ENCODE data around the gene ZSCAN26. TPM values are rescaled to one million over a fixed set of nuclear protein-coding genes. Genes with fewer than 3 reads are reported as not detected.
"Not testable (repeated sequence)": the region's sequence is repeated elsewhere in the genome, so short reads cannot be mapped to it uniquely, and the experiment has no call there.

Gene ZSCAN26
- total and polyA plus RNA-seq, 12 donors = 7.2 to 27.3 (median 18.3) TPM

DNA sequence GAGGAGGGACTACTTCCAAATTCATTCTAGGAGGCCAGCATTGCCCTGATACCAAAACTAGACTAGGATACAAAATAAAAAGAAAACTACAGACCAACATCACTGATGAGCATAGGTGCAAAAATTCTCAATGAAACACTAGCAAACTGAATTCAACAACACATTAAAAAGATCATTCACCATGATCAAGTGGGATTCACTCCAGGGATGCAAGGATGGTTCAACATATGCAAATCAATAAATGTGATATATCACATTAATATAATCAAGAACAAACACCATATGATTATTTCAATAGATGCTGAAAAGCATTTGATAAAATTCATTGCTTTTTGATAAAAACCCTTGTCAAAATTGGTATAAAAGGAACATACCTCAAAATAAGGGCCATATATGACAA is 24.6 kb downstream of the ZSCAN26 start:
- no peak for DNase-seq
- intact Hi-C loops (cut with DNase I) = no loop called here
- TF ChIP-seq, protein P1, sequence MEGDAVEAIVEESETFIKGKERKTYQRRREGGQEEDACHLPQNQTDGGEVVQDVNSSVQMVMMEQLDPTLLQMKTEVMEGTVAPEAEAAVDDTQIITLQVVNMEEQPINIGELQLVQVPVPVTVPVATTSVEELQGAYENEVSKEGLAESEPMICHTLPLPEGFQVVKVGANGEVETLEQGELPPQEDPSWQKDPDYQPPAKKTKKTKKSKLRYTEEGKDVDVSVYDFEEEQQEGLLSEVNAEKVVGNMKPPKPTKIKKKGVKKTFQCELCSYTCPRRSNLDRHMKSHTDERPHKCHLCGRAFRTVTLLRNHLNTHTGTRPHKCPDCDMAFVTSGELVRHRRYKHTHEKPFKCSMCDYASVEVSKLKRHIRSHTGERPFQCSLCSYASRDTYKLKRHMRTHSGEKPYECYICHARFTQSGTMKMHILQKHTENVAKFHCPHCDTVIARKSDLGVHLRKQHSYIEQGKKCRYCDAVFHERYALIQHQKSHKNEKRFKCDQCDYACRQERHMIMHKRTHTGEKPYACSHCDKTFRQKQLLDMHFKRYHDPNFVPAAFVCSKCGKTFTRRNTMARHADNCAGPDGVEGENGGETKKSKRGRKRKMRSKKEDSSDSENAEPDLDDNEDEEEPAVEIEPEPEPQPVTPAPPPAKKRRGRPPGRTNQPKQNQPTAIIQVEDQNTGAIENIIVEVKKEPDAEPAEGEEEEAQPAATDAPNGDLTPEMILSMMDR (IDR thresholded peaks at IDR 0.05) = no peak
- no peak for TF ChIP-seq POLR2A (IDR thresholded peaks at IDR 0.05)
- Histone ChIP-seq H3K4me3 (no peak overlapping the region), H3K9me3 (replicated peaks in 1 of 3) (no peaks in the 10 kb centered on the region), H3K27me3 (no peaks in the 10 kb centered on the region), H3K36me3 (replicated peaks in 1 of 2) (peaks cover 0 to 11% of the 10 kb centered on the region in 2 donors), H3K4me1 (replicated peaks in 1 of 2) (no peaks in the 10 kb centered on the region), H3K27ac (no peak overlapping the region)

DNA sequence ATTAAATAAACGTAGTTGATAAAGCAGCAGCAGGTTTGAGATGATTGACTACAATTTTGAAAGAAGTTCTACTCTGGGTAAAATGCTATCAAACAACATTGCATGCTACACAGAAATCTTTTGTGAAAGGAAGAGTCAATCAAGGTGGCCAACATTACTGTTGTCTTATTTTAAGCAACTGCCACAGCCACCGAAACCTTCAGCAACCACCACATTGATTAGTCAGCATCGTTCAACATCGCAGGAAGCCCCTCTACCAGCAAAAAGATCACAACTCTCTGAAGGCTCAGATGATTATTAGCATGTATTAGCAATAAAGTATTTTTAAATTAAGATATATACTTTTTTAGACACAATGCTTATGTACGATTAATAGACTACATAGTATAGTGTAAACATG is 28.4 kb downstream of the ZSCAN26 start:
- H3K27me3 ChIP-seq = no peaks in the 10 kb centered on the region
- DNase-seq = no peak
- H3K36me3 ChIP-seq (replicated peaks in 1 of 2) = peaks cover 0 to 7% of the 10 kb centered on the region in 2 donors
- H3K4me3 ChIP-seq = no peak overlapping the region
- WGBS, 4 donors = 87 to 97% (median 95%) methylated on average over 5 of the region's 5 CpGs
- TF ChIP-seq, protein P1 (IDR thresholded peaks at IDR 0.05) = no peak
- no peak for TF ChIP-seq POLR2A (IDR thresholded peaks at IDR 0.05)
- no peaks in the 10 kb centered on the region for H3K4me1 ChIP-seq (replicated peaks in 1 of 2)
- intact Hi-C loops (cut with DNase I) = no loop called here
- no peak overlapping the region for H3K27ac ChIP-seq
- H3K9me3 ChIP-seq (replicated peaks in 1 of 3) = no peaks in the 10 kb centered on the region

DNA sequence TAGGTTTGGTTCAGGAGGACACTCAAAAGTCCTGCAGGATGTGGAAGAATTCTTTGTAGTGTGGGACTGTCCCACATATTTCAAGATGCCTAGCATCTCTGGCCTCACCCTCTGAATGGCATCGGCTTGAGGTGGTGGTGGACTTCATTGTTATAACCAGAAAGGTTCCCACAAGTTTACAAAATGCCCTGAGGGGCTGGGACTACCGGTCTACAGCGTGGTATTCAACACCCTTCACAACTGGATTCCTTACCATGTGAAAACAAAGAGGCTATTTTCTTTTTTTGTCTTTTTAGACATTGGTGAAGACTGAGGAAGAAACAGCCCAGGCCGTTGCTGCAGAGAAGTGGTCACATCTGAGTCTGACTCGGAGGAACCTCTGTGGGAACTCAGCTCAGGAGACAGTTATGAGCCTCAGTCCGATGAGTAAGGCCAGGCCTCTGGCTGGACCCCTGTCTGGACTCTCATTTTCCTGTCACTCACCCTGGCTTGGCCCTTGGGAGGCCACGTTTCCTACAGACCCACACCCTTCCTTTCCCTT is 29.6 kb downstream of the ZSCAN26 start:
- no peak overlapping the region for H3K4me3 ChIP-seq
- no peaks in the 10 kb centered on the region for H3K9me3 ChIP-seq (replicated peaks in 1 of 3)
- intact Hi-C loops (cut with DNase I) = no loop called here
- no peaks in the 10 kb centered on the region for H3K4me1 ChIP-seq (replicated peaks in 1 of 2)
- no peak for DNase-seq
- H3K36me3 ChIP-seq (replicated peaks in 1 of 2) = peaks cover 0 to 7% of the 10 kb centered on the region in 2 donors
- no peaks in the 10 kb centered on the region for H3K27me3 ChIP-seq
- WGBS, 4 donors = 76 to 96% (median 93%) methylated on average over 7 of the region's 7 CpGs
- TF ChIP-seq POLR2A (IDR thresholded peaks at IDR 0.05) = no peak
- TF ChIP-seq, protein P1 (IDR thresholded peaks at IDR 0.05) = no peak
- no peak overlapping the region for H3K27ac ChIP-seq

DNA sequence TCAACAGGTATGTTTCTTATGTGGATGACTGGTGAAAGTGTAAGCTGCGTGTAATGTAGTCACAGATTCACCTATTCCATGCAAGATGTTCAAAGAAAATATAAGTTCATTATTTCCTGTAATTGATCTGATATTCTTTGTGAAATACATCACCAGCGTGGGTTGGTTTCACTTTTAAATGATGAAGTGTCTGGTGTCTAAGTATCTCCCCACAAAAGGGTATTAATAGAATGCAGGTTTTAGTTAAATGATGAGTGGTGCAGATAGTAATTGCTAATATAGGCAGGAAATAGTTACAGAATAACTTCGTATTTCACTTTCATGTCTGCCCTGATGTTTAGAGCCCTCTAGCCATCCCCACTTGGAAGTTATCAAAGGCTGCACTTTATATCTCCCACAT is 36.6 kb downstream of the ZSCAN26 start:
- Histone ChIP-seq H3K27me3 (no peaks in the 10 kb centered on the region), H3K36me3 (replicated peaks in 1 of 2) (no peaks in the 10 kb centered on the region), H3K4me3 (no peak overlapping the region), H3K27ac (no peak overlapping the region), H3K9me3 (replicated peaks in 1 of 3) (no peaks in the 10 kb centered on the region), H3K4me1 (replicated peaks in 1 of 2) (no peaks in the 10 kb centered on the region)
- intact Hi-C loops (cut with DNase I) = no loop called here
- 89 to 92% (median 92%) methylated on average over 3 of the region's 3 CpGs for WGBS, 4 donors
- no peak for DNase-seq
- TF ChIP-seq, protein P1 (IDR thresholded peaks at IDR 0.05) = no peak
- TF ChIP-seq POLR2A (IDR thresholded peaks at IDR 0.05) = no peak

DNA sequence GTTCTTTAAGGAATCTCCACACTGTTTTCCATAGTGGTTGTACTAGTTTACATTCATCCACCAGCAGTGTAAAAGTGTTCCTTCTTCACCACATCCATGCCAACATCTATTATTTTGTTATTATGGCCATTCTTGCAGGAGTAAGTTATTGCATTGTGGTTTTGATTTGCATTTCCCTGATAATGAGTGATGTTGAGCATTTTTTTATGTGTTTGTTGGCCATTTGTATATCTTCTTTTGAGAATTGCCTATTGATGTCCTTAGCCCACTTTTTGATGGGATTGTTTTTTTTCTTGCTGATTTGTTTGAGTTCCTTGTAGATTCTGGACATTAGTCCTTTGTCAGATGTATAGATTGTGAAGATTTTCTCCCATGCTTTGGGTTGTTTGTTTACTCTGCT is 39.4 kb downstream of the ZSCAN26 start:
- H3K36me3 ChIP-seq (replicated peaks in 1 of 2); H3K27me3 ChIP-seq; H3K4me3 ChIP-seq; H3K9me3 ChIP-seq (replicated peaks in 1 of 3); DNase-seq; H3K4me1 ChIP-seq (replicated peaks in 1 of 2); intact Hi-C loops (cut with DNase I); H3K27ac ChIP-seq: not testable (repeated sequence)
